NCI-H524 (cell line): ENCODE measurements around the gene SPSB4.
A peak's percentile ranks its signal among the peaks of the same experiment; 100 is the strongest.

Source experiments
- DNase-seq, 2 experiments: peaks; one replicate each; lab custom pipeline; 2025; lab: John Stamatoyannopoulos, UW

The SPSB4 gene

DNA sequence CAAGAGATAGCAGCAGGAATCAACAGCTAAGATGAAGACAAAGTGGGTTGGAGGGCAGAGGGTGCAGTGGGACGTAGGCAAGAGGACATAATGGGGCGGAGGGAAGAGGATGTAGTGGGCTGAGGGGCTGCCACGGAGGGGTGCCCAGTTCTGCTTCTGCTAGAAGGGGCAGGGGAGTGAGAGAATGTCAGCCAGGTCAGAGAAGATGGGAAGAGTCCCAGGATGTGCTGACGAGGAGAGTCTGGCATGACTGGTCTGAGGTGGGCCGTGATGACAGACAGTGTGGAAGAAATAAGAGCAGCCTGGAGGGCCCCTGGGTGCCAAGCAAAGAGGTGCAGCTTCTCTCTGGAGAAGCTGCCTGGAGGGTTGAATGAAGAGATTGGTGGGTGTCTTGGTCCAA is 4.0 kb downstream of the SPSB4 start:
- DNase-seq, result no peak

GRCh38 chr3:141055536-141056445 is 4.6 kb downstream of the SPSB4 start:
- DNase-seq, result no peak

DNA sequence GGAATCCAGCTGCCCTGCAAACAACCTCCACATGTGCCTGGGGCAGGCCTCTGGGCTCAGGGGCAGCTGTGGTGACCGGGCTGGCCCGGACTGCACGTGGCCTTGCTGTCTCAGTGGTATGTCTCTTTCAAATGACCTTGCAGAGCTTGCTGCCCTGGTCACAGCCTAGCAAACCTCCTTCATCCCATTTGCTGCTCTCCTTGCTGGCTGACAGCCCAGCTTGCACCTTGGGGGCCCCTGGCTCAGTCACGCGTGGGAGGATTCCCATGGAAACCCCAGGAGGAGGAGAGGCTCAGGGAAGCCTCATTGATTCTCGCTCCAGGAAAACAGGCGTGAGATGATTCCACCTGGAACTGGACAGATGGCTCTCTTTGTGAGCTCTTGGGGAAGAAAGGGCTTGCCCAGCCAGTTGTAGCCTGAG is 5.6 kb downstream of the SPSB4 start:
- peak; percentile 76 to 95 for DNase-seq

GRCh38 chr3:141057436-141057835 is 6.3 kb downstream of the SPSB4 start:
- DNase-seq, result no peak

DNA sequence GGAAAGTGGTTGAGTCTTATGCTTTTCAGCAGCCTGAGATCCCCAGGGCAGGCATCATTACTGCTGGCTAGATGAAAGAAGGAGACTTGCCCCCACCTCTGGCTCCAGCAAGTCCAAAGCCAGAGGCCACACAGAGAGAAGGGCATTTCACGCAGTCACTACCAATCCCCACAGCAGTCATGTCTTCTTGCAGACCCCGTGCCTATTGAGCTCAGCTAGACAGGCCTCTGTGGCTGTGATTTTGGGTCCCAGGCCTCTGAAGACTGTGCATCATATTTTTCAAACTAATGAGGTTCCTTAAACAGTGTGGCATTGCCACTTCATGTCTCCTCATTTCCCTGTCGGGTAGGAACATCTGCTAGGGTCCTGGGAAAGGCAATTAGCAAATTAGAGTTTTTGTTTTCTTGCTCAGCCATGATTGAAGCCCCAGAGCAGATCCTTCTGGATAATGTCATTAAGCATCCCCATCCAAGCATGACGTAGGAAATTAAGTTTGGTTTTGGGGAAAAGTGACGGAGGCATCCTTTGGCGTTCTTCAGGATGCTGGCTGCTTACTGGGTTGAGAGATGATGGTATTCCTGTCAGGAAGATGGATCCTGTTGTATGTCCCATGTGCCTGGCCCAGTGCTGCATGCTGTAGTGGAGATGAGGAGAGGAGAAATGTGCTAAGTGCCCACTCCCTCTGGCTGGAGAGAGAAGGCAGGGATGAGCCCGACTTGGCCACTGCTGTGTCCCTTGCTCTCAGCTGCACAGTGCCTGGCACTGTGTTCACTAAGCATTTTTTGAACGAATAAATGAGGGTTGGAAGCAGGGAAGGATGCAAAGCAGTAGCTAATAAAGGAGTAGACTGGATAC is 7.0 kb downstream of the SPSB4 start:
- DNase-seq, result peak; percentile 23 to 74

- DNase-seq, result no peak
Observed at GRCh38 chr3:141058996-141059395, 7.8 kb downstream of the SPSB4 start.

- DNase-seq, result no peak
Observed at GRCh38 chr3:141059816-141060215, 8.7 kb downstream of the SPSB4 start.

DNA sequence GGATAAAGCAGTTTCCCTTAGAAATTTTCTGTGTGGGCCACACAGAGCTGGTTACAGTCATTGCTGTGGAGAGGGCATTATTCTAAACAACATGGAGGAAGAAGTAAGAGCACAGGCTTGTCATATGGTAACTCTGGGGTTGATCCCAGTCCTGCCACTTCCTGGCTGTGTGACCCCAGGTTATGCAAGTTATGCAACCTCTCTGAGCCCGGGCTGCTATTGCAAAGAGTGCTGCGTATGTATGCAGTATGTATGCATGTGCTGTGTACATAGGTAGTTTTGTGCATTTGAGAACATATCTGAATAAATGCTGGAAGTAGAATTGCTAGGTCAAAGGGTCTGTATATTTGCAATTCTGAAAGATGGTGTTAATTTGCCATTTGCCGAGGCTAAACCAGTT is 9.2 kb downstream of the SPSB4 start:
- no peak for DNase-seq

DNA sequence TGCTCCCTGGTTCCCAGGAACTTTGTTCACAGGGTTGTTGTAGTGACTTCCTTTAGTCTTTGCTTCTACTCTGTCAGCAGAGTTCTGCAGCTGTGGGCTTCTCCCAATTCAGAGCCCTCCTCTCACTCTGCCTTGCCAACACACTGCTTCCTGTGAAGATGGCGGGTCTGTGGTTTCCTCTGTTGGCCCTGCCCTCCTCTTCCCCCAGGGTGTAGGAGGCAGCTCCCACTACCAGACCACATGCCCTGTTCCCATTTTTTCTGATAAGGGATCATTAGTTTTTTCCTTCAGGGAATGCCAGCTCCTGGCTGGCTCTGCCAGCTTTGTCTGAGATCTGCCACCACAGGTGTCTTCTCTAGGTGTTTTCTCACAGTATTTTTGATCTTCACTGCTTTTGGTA is 12.7 kb downstream of the SPSB4 start:
- no peak for DNase-seq

GRCh38 chr3:141064255-141064926 is 13.2 kb downstream of the SPSB4 start:
- DNase-seq, result no peak

DNA sequence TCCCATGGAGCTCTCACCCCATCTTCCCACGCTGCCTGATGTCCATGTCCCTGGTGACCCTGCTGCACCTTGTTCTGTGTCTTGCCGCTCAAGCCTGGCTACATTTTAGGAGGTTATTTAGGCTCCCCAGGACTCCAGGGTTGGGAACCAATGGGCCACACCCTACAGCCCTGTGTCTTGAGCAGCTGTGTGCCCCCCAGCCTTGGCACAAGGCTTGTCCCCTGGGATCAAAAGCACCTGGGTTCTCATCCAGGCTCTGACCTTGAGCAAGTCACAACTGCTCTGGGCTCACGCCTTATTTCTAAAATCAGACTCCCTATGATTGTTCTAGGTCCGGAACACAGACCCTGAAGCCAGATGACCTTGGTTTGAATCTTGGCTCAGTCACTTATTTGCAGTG is 14.1 kb downstream of the SPSB4 start:
- no peak for DNase-seq

GRCh38 chr3:141065841-141066805 is 15.0 kb downstream of the SPSB4 start:
- no peak for DNase-seq

DNA sequence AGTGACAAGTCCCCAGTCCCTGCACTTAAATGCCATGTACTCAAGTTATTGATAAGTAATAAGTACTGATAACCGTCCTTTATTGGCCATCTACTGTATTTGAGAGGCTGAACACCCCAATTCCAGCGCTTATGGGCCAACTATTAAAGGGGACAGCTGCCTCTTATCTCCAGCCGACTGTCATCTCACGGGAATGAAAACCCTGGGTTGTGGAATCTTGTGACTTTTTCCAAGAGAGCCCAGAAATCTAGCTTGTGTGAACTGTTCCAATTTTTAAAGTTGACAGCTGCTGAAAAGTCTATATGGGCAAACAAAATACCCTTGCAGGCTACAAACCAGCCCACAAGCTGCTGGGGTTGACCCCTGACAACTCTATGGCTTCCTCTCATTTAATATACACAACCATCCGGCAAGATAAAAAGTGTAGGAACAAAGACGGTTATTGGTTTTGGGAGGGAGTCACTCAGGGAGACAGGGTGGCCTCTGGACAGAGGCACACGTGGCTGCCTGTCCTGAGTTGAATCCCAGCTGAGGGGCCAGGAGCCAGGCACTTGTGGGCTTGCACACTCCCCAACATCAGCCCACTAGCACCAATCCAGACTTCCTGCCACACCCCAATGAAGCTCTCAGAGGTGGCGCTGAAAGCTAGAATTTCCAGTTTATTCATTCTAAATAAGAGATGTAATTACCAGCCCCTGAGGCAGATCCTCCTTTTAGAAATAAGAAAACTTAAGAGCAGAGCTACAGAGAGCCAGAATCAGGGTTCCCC is 16.2 kb downstream of the SPSB4 start:
- DNase-seq, result no peak

GRCh38 chr3:141070229-141070628 is 19.1 kb downstream of the SPSB4 start:
- no peak for DNase-seq

DNA sequence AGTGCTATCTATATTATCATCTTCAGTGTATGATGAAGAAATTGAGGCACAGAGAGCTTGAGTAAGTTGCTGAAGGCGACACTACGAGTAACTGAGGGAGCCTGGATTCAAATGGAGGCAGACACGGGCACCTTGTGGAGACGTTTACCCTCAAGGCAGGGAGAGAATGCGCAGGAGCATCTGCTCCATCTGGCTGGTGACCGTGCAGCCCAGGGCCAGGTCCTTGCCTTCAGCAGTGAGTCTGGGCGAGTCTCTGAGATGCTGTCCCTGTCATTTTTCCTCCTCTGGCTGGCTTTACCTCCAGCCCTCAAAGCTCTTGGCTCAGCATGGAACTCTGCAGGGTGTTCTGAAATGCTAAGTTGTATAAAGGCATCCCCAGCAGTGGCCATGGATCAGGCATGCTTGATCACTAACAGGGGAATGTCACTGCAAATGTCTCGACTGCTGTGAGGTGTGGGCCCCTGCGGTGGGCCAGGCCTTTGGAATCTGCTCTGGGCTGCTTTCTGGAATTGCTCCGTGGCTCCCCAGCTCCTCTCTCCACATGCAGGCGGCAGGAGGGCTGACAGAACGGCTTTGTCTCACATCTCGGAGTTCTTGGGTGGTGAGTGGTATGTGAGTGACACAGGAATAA is 19.7 kb downstream of the SPSB4 start:
- DNase-seq, result peak in 1 of 2 experiments; percentile 13

- no peak for DNase-seq
Observed at GRCh38 chr3:141071681-141072260, 20.6 kb downstream of the SPSB4 start.

GRCh38 chr3:141072950-141073349 is 21.8 kb downstream of the SPSB4 start:
- no peak for DNase-seq

GRCh38 chr3:141073580-141073979 is 22.4 kb downstream of the SPSB4 start:
- no peak for DNase-seq

- DNase-seq, result no peak
Observed at GRCh38 chr3:141074529-141074928, 23.4 kb downstream of the SPSB4 start.
